HepG2 (cell line): ENCODE measurements around the gene SDCCAG8. TPM values are rescaled to one million over a fixed set of nuclear protein-coding genes. Genes with fewer than 3 reads are reported as not detected.

Experiments used
- ATF6 ChIP-seq: sonication (generic); formaldehyde crosslinking; conservative IDR thresholded peaks from 2 replicates; pipeline ENCODE4 v1.4.0; 2020; ENCODE audit warnings: missing genetic modification reagents
- GLMP ChIP-seq: sonication (generic); formaldehyde crosslinking; IDR thresholded peaks from 2 replicates; pipeline ENCODE4 v1.9.0; 2021; ENCODE audit warnings: missing genetic modification reagents, mild to moderate bottlenecking, borderline replicate concordance
- HMG20B ChIP-seq: conservative IDR thresholded peaks from 2 replicates; pipeline ENCODE4 v1.6.1; 2016; ENCODE audit warnings: missing genetic modification reagents, missing compliant biosample characterization
- HMGA1 ChIP-seq: sonication (generic); formaldehyde crosslinking; conservative IDR thresholded peaks from 2 replicates; pipeline ENCODE4 v1.4.0; 2020; ENCODE audit warnings: missing genetic modification reagents
- MEIS1 ChIP-seq: sonication (generic); formaldehyde crosslinking; IDR thresholded peaks from 2 replicates; pipeline ENCODE4 v1.9.0; 2021; ENCODE audit warnings: mild to moderate bottlenecking, missing genetic modification reagents, moderate library complexity, borderline replicate concordance
- POLR2G ChIP-seq: fragments of 200-400 bp; formaldehyde crosslinking; IDR thresholded peaks from 2 replicates; pipeline ENCODE4 v1.6.1; 2018; ENCODE audit warnings: mild to moderate bottlenecking, low read depth, low read length, moderate library complexity
- TRAFD1 ChIP-seq: sonication (generic); formaldehyde crosslinking; IDR thresholded peaks from 2 replicates; pipeline ENCODE4 v1.5.1; 2020; ENCODE audit warnings: missing genetic modification reagents, mild to moderate bottlenecking, borderline replicate concordance
- ZBTB40 ChIP-seq, 2 experiments: fragments of 450-650 bp in 1 of 2; sonication (generic) in 1 of 2; formaldehyde crosslinking in 1 of 2; IDR thresholded peaks; 2 replicates each; pipeline versions ENCODE4 v1.6.1 to v1.8.0; 2016 to 2022; ENCODE audit warnings: antibody characterized with exemption in 1 of 2, mild to moderate bottlenecking in 1 of 2, missing genetic modification reagents in 1 of 2
- ZBTB44 ChIP-seq: sonication (generic); formaldehyde crosslinking; IDR thresholded peaks from 2 replicates; pipeline ENCODE4 v1.4.0; 2020; ENCODE audit warnings: missing genetic modification reagents
- ZNF44 ChIP-seq: sonication (generic); formaldehyde crosslinking; IDR thresholded peaks from 2 replicates; pipeline ENCODE4 v1.5.1; 2020; ENCODE audit warnings: mild to moderate bottlenecking, missing genetic modification reagents
- ZNF567 ChIP-seq: sonication (generic); formaldehyde crosslinking; IDR thresholded peaks from 2 replicates; pipeline ENCODE4 v1.8.1; 2023; ENCODE audit warnings: mild to moderate bottlenecking, missing genetic modification reagents, borderline replicate concordance
- polyA plus RNA-seq, 8 experiments: library from polyadenylated mRNA; depleted of rRNA in 3 of 8; stranded (reverse) in 7 of 8; unstranded in 1 of 8; fragments of >200 nt; fragmentation: Illumina TruSeq in 4 of 8; extraction: Trizol in 4 of 8; gene quantifications; 2 replicates each; pipeline versions ENCODE4 v1.2.1 to v1.2.3, GENCODE V29; 2011 to 2016; ENCODE audit warnings: low read depth in 4 of 8, missing spikeins in 1 of 8, mixed read lengths in 1 of 8; ENCODE audit not compliant: insufficient read depth in 1 of 8
- total RNA-seq, 5 experiments: library from RNA; depleted of rRNA; stranded (reverse); fragments of >200 nt; fragmentation: Illumina TruSeq; extraction: Trizol; gene quantifications; 2 replicates each; pipeline ENCODE4 v1.2.3, GENCODE V29; 2016; ENCODE audit warnings: low read depth in 1 of 5

Gene SDCCAG8
- total and polyA plus RNA-seq, 2 of the 13 experiments (the other 11 are each of a cell fraction or from before 2014, with no cell fraction given) = 9.5 to 13.4 TPM

GRCh38 chr1:243505986-243506689 is 250.3 kb downstream of the SDCCAG8 start (continued):
- TF ChIP-seq ATF6 (no peak), ZBTB44 (CRISPR knock-in tag) (no peak), ZNF567 (peak; percentile 63; the same call in 1 of the 2 replicates), ZNF44 (CRISPR knock-in tag) (no peak), HMGA1 (CRISPR knock-in tag) (no peak), TRAFD1 (CRISPR knock-in tag) (no peak; the same call in 1 of the 2 replicates), GLMP (no peak), MEIS1 (CRISPR knock-in tag) (no peak), ZBTB40 (IDR thresholded peaks at IDR 0.05) (no peak), ZBTB40 (CRISPR knock-in tag; IDR thresholded peaks at IDR 0.05) (peak; percentile 76; the same call in 1 of the 2 replicates), HMG20B (CRISPR knock-in tag) (no peak), POLR2G (no peak)
